Astrocyte (in vitro differentiated cells and primary cell): ENCODE results near the gene RBM17.

Experiments
- CTCF ChIP-seq: IDR thresholded peaks from 2 replicates; pipeline ENCODE4 v1.5.1; 2011; ENCODE audit warnings: low read depth, mild to moderate bottlenecking, inconsistent platforms, low read length, moderate library complexity; ENCODE audit not compliant: insufficient read depth
- EZH2 ChIP-seq: IDR thresholded peaks from 2 replicates; pipeline ENCODE4 v1.6.1; 2012; ENCODE audit warnings: mild to moderate bottlenecking, low read length, inconsistent platforms; ENCODE audit not compliant: insufficient read depth

GRCh38 chr10:6101181-6101580 lies 12.3 kb downstream of the RBM17 start:
- TF ChIP-seq CTCF (no peak), EZH2 (no peak)
